NCI-H774 (cell line): ENCODE results near the gene IGF1R.
"Not testable (repeated sequence)": the region's sequence is repeated elsewhere in the genome, so short reads cannot be mapped to it uniquely, and the experiment has no call there.

Experiments
- DNase-seq: peaks from one replicate; lab custom pipeline; 2025; lab: John Stamatoyannopoulos, UW

IGF1R gene

GRCh38 chr15:98647774-98648653 is at the start of gene IGF1R:
TSS of gene IGF1R (plus strand) at chr15:98648539. CDS start at chr15:98649582, 1,043 bp downstream.
- peak; percentile 86 for DNase-seq

GRCh38 chr15:98599909-98600691 is 48.2 kb upstream of the IGF1R start:
- DNase-seq: no peak

DNA sequence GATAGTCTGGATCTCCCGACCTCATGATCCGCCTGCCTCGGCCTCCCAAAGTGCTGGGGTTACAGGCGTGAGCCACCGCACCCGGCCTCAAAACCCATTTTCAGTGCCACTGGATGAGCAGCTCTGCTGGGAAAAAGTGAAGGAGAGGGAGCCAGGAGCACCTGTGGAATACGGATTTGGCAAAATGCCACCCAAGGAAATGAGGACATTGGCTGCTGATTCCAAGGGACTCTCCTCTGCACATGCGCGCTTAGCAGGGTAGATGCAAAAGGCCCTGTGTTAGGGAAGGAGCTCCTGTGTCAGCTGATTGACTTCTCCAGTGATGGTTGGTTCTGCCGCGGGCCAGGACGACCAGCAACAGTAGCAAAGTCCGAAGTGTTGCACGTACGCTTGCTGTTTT is 43.4 kb upstream of the IGF1R start:
- no peak for DNase-seq

- DNase-seq: no peak
Observed at GRCh38 chr15:98609144-98609852, 39.0 kb upstream of the IGF1R start.

DNA sequence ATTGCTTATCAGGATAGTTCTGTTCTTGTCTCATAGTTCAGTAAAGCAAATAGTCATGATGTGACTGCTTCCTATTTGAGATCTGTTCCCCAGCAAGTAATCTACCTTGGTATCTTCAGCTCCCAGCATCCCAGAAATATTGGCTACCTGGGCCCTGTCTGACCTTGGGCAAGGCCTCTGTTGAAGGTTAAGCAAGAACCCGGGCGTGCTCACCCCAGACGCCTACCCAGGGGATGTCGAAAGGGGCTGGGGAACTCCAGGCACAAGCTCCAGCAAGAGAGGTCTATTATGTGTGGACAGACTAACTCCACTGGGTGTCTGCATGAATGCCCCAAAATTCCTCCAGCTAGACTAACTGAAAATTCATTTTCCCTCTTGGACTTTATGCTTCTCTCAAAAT is 37.3 kb upstream of the IGF1R start:
- no peak for DNase-seq

DNA sequence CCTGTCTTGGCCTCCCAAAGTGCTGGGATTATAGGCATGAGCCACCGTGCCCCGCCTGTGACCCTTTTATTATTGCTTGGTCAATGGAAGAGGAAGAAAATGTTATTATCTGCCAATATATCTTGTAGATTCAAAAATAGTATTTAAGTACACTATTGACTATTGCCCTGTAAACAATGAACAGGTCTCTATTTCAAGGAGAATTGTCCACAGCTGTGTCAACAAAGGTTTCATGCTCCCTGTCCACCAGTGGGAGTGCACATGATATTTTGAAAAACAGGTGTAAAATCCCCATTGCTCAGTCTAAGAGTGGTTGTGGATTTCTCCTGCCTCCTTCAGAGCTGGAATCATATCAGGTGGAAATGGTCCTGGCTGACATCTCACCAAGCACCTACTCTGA is 36.5 kb upstream of the IGF1R start:
- DNase-seq: peak; percentile 13

GRCh38 chr15:98612490-98613110 is 35.7 kb upstream of the IGF1R start:
- DNase-seq: no peak

- no peak for DNase-seq
Observed at GRCh38 chr15:98614681-98615080, 33.7 kb upstream of the IGF1R start.

DNA sequence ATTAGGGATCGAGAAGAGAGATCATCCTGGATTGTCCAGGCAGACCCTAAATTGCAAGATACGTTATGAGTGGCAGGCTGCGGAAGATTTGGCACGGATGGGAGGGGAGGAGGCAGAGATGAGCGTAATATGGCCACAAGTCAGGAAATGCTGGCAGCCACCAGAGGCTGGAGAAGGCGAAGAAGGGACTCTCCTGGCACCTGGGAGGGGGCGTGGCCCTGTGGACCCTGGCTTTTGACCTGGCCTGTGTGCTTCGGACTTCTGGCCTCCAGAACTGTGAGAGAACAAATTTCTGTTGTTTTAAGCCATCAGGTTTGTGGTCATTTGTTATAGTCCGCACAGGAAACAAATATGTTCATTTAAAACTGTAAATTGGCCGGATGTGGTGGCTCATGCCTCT is 31.9 kb upstream of the IGF1R start:
- DNase-seq: no peak

GRCh38 chr15:98617328-98617980 is 30.9 kb upstream of the IGF1R start:
- no peak for DNase-seq

- not testable (repeated sequence) for DNase-seq
Observed at GRCh38 chr15:98618576-98618975, 29.8 kb upstream of the IGF1R start.

DNA sequence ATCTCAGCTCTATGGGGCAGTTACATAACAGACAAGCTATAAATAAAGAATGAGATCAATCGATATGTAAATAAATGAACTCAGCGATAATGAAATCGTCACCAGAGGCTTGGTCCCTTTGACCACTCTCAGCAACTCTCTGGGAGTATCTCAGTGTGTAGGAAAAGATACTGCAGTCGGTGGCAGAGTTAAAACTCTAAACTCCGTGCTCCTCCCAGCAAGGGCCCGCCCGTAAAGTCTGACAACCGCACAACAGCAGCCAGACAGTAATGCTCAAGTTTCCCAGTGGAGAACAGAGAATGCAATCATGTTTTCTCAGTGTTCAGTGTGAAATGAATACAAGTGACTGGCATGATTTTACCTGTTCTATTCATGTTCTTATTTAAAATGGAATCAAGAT is 28.3 kb upstream of the IGF1R start:
- DNase-seq: no peak

DNA sequence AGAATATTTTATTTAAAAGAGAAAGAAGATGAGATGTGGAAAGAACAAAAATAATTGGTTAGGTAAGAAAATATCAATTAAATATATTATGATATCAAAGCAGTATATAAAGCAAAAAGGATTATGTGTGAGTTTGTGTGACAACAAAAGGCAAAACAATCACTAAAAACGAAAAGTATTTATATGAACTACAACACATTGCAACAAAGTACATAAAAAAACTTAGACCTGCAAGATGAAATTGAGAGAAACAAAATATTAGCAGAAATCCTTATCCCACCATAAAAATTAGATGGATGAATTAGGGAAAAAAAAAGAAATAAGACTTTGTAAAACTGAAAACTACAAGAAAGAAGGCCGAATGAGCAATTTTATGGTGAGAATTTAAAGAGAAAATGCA is 27.3 kb upstream of the IGF1R start:
- DNase-seq: no peak

DNA sequence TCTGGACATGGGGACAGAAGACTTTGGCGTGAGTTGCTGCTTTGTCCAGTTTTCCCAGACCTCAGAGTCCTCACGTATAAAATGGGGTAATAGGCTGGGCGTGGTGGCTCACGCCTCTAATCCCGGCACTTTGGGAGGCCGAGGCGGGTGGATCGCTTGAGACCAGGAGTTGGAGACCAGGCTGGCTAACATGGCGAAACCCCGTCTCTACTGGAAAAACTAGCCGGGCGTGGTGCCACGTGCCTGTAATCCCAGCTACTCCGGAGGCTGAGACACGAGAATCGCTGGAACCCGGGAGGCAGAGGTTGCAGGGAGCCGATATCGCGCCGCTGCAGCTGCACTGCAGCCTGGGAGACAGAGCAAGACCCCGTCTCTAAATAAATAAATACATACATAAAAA is 22.7 kb upstream of the IGF1R start:
- DNase-seq: no peak

GRCh38 chr15:98626153-98626552 is 22.2 kb upstream of the IGF1R start:
- DNase-seq: no peak

DNA sequence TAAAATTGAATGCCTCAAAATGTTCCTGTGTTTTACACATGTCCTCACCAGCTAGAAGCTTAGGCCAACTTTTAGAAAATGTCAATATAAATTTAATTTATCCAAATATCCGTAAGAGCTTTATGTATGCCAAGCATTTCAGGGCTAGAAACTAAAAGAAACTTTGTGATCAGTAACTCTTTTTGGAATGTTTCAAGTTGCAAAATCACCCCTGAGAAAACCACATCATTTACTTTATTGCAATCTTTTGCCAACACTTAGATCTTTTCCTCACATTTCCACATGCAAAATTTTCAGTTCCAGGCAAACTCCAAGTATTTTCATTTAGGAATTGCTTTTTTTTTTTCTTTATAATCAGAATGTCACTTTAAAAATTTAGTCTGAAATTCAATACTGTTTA is 20.1 kb upstream of the IGF1R start:
- DNase-seq: no peak

DNA sequence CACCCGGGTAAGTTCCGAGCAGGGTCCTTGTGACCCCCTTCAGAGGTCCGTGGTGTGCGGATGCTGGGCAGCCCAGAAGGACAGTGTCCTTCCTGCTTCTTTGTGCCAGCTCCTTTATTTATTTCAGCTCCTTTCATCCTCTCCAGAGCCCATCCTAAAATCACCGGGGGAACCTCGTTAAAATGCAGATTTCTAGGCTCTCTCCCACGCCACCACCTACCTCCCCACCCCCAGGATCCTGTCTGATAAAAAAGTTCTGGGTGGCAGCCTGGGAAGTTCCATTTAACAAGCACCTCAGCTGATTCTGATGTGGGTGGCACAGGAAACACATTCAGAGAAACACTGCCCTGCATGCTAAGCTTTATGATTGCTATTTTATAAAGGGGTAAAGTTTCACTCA is 12.5 kb upstream of the IGF1R start:
- DNase-seq: no peak

DNA sequence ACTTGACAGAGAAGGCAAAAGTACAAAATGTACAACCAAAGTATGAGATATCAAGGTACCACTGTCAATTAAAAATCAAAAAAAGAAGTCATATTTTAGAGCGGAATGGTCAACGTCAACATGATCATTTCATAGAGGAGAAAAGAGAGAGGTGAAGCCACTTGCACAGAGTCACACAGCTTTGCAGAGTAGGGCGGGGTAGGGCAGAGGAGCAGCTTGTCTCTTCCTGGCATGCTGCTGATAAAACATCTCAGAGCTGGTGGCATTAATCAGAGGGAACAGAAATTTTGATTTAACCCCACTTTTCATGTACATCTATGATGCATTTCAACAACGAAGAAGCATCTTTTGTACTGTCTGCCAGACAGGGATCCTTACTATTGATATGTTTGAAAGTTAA is 5.2 kb upstream of the IGF1R start:
- no peak for DNase-seq

- DNase-seq: no peak
Observed at GRCh38 chr15:98646546-98647025, 1.8 kb upstream of the IGF1R start.

- peak; percentile 29 for DNase-seq
Observed at GRCh38 chr15:98647026-98647773, 1.1 kb upstream of the IGF1R start.
